Fibroblast of mammary gland (primary cell): ENCODE results near the gene FANCC.
A peak's percentile ranks its signal among the peaks of the same experiment; 100 is the strongest.

ENCODE experiments used
- DNase-seq: peaks from one replicate; pipeline ENCODE4 v3.0.0-alpha.2; 2010; ENCODE audit warnings: low read depth
- H3K4me3 ChIP-seq: 2 replicates; pipeline ENCODE4 v1.5.1; 2011; ENCODE audit warnings: low read depth, mild to moderate bottlenecking, low read length, moderate library complexity; ENCODE audit not compliant: control insufficient read depth
- TF ChIP-seq, protein P1 (sequence below): conservative IDR thresholded peaks from 2 replicates; pipeline ENCODE4 v1.5.1; 2011; ENCODE audit warnings: low read depth, low read length, inconsistent platforms; ENCODE audit not compliant: control insufficient read depth, insufficient read depth

The FANCC gene

DNA sequence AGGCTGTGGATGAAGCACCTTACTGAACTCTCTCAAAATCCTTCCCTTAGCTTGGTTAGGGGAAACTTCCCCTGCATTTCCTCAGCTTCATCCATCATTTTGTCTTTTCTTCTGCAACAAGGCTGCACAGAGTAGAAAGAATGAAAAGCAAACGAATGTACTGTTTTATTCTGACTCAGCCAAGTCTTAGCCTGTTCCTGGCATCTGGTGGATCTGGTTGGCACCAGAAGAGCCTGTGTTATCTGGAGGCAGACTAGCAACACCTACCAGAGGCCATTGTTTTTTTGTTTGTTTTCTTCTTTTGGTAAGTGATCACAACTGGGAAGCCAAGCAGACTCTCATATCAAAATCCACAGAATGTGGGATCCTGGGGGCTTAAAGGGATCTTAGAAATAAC lies 200.7 kb downstream of the FANCC start:
- DNase-seq: no peak
- TF ChIP-seq, protein P1, sequence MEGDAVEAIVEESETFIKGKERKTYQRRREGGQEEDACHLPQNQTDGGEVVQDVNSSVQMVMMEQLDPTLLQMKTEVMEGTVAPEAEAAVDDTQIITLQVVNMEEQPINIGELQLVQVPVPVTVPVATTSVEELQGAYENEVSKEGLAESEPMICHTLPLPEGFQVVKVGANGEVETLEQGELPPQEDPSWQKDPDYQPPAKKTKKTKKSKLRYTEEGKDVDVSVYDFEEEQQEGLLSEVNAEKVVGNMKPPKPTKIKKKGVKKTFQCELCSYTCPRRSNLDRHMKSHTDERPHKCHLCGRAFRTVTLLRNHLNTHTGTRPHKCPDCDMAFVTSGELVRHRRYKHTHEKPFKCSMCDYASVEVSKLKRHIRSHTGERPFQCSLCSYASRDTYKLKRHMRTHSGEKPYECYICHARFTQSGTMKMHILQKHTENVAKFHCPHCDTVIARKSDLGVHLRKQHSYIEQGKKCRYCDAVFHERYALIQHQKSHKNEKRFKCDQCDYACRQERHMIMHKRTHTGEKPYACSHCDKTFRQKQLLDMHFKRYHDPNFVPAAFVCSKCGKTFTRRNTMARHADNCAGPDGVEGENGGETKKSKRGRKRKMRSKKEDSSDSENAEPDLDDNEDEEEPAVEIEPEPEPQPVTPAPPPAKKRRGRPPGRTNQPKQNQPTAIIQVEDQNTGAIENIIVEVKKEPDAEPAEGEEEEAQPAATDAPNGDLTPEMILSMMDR: no peak
- no peak overlapping the region for H3K4me3 ChIP-seq

DNA sequence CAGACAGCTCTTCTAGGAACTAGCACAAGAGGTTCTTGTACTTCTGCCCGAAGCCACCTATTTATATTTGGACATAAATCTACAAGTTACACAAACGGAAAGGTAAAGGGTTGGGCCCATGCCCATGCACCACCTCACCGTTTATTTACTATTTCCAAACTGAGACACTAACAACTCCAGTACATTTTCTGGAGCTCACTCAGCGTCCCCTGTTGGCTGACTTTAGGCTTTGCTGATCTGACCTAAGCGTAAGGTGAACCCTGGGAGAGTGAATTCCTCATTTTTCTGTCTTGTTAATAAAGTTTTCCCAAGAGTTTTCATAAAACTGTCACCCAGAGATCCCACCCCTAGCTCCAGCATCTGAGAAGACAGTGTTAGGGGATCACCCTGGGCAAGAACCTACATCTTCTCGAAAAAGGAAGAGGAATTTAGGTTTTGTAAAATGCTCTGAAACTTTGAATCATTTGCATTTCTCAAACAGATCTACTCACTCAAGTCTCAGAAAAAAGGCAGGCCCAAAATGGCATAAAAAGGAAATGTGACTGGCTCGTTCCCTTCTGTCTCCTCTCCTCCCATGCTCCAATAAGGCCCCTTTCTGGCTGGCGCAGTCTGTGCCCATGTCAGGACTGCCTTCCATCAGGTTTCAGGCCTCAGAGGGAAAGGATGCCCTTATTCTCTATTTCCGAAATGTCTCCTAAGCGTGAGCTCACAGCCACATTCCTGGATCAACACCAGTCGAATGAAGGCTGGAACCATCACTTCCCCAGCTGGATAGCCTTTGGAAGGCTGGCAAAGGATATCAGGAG lies 201.3 kb downstream of the FANCC start:
- no peak overlapping the region for H3K4me3 ChIP-seq
- TF ChIP-seq, protein P1: peak; percentile 30
- peak; percentile 30 for DNase-seq

DNA sequence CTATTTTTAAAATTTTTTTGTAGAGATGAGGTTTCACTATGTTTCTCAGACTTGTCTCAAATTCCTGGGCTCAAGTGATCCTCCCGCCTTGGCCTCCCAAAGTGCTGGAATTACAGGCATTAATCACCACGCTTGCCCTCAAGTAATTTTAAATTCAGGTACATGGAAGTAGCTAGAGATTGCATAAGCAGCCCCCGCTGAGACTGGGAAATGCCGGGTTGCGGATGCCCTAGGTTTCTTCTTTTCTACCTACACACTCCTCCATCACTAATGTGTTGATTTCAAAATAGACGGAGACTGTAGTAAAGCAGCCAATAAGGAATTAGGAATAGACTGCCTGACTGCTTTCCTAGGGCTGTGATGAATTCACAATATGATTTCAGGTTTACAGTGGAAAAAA lies 202.4 kb downstream of the FANCC start:
- no peak overlapping the region for H3K4me3 ChIP-seq
- TF ChIP-seq, protein P1: no peak
- DNase-seq: no peak

DNA sequence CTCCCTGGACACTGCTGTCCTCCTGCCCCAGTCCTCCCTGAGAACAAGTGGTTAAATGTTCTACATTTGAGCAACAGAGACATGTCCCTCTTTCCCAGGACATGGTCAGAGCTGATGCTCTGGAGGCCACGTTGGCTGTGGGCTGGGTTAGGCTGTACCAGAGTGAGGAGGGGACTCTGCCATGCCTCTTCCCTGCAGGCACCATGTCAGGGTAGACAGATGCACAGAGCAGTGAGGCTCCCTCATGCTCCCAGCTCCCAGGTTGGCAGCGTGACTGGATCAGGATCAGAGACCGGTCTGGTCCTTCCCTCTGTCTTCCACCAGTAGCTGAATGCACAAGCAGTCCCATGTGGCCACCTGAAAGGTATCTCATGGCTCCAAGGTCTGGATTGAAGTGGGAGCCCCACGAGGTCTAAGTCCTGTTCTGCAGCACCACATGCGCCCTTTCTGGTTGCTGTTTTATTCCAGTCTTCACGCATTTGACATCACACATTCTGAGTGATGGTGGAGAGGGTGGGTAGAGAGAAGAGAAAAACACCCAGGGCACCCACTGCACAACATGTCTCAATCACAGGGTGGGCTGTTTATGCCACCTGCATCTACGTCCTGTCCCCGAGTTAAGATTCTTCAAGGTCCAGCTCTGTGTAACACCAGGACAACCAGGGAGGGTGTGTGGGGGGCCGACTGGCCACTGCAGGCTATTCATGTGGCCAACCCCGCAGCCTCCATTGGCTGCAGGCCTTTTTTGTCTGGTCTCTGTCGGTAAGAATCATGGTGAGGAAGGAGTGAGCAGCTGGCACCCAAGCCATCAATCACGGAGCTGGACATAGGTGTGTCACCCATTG lies 204.9 kb downstream of the FANCC start:
- TF ChIP-seq, protein P1: no peak
- DNase-seq: no peak
- no peak overlapping the region for H3K4me3 ChIP-seq

DNA sequence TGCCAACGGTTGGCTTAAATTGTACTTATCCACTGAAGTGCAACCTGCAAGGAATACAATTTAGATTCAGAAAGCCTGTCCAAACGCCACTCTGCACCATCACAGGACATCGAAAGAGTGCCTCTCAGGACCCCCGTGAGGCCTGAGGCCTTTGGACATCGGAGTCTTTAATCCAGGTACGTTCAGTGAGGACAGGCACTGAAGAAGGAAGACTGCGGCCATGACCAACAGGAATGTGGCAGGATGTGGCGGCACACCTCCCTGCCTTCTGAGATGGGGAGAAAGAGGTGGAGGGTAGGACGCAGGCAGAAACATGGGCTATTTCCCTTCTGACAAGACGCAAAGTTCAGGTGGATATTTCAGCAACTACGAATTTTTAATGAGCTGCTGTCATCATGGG lies 205.8 kb downstream of the FANCC start:
- TF ChIP-seq, protein P1: no peak
- H3K4me3 ChIP-seq: no peak overlapping the region
- no peak for DNase-seq

DNA sequence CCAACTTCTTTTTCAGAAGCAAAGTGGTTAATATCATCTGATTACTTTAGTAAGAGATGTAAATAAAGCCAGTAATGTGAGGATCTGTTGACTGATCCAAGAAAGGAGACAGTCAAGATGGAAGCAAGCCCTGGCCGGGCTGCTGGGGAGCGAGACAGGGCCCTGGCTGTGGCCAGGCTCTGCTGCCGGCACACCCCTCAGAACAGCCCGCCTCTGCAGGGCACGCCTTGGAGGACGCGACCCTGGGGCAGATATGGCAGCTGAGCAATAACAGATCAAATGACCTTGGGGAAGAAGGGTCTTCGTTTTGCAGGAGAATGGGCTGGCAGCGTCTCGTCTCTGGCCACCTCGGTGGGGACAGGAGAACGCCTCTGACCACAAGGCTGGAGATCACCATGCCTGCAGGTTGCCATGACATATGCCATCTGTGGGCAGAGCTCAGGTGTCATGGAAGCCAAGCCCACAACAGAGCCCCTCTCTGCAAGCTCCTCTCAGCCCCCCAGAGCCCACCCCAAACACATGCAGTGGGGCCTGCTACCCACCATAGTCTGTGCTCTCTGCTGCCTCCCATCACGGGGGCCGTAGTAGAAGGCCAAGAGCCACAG lies 206.5 kb downstream of the FANCC start:
- TF ChIP-seq, protein P1: no peak
- no peak overlapping the region for H3K4me3 ChIP-seq
- DNase-seq: no peak
